ENCODE measurements around the gene DSCAM.

Gene DSCAM

DNA sequence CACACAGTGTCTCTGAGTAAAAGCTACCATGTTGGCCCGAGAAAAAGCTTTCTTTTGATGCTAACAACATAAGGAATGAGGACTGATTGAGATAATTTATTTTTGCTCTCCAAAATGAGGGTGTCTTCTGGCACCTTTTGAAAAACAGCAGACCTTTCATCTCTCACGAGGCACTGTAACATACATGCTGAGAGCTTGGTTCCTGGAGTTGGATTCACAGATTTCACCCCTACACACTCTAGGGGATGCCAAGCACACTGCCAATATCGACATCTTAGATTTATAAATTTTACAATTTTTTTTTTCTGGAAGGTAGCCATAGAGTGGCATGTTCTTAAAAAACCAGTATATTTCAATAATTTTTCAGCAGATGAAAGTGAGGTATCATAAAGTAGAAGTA lies 408.3 kb downstream of the DSCAM start:
- no peak for DNase-seq

DNA sequence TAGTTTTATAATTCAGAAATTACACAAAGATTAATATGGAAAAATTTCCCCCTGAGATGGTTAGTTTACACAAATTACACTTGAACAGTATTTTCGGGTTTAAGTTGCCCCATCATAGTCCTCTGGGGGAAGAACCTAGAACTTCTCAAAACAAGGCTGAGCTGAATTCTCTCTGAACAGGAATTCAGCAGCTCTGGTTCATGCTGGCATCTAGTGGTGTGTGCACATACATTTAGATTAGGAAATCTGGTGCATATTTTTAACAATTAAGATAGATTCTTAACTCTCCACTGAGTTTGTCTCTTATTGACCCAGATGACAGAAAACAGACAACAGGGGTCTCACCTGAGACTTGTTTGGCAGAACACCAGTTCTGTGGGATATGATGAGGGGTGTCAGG lies 410.7 kb downstream of the DSCAM start:
- no peak for DNase-seq

DNA sequence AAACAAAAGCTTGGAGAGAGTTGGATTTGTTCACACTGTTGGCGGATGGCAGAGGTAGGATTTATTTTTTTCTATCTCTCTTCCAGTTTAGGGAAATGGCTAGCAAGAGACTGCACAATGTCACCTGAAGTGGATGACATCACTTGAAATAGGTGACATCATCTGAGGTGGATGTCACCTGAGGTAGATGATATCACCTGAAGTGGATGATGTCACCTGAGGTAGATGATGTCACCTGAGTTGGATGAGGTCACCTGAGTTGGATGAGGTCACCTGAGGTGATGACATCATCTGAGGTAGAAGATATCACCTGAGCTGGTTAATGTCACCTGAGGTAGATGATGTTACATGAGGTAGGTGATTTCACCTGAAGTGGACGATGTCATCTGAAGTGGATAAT lies 413.4 kb downstream of the DSCAM start:
- DNase-seq = no peak

DNA sequence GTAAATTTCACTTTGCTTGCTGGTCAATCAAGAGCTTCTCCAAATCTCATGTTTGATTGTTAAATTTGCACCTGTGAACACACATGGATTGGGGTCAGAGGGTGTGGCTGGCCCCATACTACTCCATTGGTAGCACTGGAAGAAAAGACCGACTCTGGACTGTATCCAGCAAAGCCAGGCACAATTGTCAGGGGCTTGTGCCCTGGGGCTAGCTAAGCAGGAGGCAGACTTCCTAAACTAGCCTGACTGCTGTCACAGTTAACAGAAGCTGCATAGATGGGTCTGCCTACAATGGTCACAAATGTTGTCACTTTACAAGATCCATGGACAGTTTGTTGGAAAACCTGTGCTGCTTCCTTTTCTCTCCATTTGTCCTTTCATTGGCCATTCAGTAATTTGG lies 421.0 kb downstream of the DSCAM start:
- DNase-seq = no peak

DNA sequence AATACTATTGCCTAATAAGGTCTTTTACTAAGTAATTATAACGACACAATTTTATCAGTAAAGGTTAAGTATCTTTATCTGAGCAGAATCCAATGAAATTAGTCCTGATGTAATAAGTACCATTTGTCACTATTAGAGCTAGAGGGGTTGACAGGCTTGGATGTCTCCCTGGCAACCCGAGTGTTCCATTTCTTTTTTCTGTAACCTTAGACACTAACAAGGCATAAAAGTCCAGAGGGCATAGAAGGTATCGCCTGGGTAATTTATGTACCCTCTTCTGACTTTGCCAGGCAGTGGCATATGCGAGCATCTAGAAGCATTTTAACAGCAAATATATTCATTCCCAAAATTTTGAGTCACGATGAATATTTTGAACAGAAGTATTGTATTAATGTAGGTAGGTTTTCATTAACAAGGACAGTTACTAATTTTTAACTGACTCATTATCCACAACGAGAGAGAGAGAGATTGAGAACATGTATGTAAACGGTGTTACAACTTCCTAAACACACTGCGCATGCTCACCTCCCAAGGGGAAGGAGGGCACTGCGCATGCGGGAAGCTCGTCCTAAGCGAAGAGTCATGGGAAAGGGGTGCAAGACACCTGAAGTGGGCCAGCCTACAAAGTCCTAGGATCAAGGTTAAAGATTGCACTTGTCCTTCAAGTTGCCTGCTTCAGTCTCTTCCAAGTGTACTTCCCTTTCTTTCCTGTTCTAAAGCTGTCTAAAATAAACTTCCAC lies 423.9 kb downstream of the DSCAM start:
- DNase-seq = no peak

DNA sequence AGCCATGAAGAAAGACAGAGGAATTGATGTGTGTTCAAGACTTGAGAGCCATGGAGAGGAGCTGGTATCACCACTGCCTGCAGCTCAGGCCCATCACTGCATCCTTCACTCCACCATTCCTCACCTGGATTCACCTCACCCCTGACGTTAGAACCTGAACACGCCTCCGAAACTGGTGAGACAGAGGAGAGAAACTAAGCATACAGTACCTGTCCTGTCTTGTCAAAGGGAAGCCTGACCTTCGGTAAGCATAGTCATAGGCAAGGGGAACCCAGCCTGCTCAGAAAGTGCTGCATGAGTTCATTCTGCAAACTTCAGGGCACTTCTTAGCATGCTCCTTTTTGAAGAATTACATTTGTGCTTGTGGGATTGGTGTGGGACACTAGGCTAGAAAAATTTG lies 425.8 kb downstream of the DSCAM start:
- DNase-seq = no peak

DNA sequence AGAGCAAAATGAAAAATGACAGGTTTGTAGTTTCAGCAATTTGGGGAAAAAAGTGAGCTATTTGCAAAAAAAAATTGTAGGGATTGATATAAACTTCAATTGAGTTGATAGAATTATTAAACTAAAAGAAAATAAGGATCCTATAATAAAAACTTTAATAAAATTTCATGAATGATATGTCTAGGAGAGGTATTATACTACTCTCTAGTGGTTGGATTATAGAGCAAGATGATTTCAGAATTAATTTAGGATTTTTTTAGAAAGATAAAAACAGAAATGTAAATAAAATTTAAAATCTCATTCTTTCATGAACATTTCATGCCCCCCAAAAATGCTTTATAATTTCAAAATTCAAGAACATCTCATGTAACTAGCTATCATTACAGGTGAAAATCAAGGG lies 430.4 kb downstream of the DSCAM start:
- no peak for DNase-seq

DNA sequence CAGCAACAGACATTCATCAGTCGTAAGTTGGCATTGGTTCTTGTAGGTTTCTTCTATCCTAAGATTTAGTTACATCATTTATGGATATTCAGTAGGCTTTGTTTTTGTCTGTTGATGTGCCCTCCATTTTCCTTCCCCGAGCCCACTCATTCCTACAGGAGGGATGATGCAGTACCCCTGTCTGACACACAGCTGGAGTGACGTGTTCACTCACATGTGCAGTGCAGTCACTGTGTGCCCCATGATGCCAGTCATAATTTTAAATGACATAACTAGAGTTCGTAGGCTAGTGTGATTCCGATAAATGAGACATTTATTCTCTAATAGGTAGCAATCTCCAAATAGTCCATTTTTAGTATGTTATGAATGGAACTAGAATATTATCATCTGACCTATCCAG lies 438.4 kb downstream of the DSCAM start:
- no peak for DNase-seq

DNA sequence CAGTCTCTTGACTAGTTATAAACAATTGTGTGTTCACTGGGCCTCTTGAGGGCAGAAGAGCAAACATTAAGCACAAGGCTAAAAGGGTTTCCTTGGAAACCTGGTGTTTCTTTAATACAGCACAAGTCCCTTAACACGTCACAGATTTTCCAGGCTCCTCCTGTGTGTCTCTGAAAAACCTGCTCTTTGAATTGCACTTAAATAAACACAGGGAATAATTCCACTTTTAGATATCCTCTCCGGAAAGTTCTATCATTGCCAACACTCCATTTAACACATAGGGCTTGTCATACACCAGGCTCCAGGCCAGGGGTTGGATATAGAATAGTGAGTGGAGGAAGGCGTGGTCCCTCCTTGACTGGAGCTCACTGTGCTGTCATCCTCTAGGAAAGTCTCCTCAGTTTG lies 442.6 kb downstream of the DSCAM start:
- no peak for DNase-seq

DNA sequence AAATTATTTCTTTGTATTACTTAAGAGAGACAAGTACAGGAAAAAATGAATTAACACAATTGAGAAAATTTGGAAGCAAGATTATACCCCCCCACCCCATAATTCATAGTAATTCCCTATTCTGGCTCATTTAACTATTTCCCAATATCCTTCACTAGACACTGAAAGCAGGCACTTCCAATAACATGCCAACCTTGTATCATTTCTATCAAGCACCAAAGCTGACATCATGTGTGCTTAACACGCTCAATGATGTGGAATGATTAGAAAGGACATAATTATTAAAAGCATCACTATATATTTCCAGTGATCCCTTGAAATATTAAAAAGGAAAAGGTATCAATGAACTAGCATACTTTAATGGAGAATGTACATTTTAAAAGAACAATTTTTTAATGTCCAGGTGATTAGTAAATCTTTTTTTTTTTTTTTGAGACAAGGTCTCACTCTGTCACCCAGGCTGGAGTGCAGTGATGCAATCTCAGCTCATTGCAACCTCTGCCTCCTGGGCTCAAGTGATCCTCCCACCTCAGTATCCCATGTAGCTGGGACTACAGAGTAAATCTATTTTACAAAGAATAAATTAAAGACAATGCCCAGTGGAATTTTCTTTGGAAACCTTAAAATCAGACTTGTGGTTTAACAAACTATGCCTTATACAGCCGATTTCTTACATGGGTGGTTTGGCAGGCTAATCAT lies 443.9 kb downstream of the DSCAM start:
- DNase-seq = no peak

DNA sequence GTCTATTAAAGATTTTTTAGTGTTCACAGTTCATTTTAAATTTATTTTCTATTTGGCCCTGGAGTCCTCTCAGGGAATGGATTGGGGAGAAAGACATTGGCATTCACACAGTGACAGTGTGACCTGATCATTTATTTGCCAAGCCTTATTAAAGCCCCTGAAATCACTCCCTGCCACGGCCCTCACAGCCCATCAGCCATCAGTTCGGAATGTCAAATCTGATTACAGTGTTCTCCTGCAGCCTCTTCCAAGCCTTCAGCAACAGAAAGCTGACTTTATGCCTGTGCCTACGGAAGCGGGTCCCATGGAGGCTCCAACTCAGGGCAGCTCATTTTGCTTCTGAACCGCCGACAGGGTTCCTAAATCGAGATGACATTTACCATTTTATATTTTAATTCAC lies 451.2 kb downstream of the DSCAM start:
- no peak for DNase-seq

DNA sequence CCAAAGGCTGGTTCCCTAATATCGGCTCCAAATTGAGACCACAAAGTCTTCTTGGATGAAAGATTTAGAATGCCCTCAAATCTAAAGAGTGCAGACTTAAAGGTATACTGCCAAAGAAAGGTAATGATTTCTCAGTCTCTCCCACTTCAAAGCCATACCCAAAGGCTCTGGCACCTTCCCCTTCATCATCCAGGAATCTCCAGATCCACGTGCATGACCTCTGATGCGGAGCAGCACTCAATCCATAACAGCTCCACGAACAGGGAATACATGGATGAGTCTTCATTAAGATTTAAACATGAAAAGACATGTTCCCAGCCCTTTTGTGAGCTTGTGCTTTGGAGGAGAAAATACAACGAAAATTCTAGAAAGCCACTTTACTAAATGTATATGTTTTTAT lies 453.9 kb downstream of the DSCAM start:
- DNase-seq = no peak

DNA sequence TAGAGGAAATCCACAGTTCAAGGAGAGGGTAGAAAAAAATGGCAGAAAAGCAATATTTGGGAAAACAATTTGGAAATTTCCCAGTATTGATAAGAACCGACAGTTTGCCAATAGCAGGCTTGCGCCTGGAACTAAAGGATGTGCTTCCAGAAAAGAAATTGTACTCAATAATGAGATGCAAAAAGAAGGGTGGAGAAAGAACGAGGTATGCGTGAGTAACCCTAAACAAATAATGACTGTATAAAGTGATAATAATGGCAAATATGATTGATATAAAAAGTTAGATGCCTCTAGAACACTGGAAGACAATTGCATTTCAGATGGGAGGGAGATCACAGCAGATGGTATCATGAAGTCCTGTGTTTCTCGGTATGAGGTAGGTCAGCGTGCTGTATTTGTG lies 458.9 kb downstream of the DSCAM start:
- DNase-seq = no peak

DNA sequence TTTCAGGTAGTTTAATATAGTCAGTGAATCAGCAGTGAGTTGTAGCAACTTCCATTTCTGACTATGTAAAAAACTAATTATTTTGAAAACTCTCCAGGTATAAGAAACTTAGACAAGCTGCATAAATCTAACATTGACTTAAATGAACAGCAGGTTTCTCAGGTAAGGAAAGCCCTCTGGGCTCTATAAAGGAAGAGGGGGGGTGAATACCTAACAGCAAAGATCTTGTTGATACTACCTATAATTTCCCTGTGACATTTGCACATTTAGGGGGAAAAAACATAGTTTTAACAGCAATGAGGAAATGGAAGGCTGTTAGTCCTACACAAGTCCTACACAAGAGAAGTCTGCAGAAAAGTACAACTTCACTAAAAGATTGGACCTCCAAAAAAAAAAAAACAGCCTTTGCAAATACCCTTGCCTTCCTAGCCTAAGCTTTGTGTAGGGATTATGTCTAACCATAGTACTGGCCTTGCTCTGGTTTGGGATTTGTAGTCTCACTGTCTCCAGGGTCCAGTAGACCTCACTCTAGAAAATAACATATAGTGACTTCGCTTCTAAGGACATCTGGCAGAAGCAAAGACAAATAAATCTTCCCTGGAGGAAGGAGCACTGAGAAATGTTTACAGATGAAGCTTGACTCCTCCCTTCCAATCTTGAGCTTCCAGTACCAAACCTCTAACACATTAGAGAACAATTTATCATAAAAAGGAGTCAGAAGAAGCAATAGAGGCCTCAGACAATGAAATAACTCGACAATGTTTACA lies 459.8 kb downstream of the DSCAM start:
- DNase-seq = no peak

DNA sequence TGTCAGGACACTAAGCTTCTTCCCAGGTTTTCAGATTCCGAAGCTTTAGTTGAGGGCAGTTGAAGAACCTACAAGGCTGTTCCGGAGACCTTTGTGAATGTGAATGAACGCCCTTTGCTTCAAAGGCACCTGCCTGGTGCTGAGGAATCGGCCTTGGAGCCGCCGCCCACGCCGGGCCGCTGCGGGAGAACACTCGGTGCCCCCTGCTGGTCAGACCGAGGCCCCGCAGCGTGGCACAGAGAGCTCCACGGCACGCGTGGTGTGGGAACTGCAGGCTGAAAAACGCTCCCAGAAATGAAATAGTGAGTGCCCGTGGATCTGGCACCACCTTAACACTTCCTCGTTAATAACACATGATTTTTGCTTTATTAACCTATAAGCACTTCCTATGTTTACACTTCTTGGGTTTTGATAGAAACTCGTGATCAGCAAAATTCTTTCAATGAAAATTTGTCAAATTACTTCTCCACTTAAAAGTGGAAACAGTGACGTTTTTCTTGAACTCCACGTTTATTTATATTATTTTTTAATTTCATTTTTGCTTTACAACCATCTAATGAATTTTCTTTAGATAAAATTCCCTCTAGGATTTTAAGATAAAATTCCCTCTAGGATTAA lies 460.6 kb downstream of the DSCAM start:
- peak; percentile 45 for DNase-seq

DNA sequence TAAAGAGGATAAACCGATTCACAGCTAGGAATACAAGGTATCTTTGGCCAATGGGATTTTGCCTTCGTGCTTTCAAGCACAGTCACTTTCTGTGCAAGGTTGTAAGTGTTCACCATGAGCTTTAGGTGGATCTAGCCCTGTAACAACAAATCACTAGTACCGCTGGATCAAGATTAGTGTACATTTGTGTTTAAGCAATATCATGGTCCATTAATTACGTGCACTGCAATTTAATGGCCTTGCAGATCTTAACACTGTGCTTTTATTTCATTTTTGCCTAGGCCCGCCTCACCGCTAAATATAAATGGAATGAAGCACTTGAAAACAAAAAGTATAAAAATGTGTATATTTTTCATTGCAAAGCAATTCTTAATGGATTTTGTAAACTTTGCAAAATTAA lies 461.1 kb downstream of the DSCAM start:
- no peak for DNase-seq

DNA sequence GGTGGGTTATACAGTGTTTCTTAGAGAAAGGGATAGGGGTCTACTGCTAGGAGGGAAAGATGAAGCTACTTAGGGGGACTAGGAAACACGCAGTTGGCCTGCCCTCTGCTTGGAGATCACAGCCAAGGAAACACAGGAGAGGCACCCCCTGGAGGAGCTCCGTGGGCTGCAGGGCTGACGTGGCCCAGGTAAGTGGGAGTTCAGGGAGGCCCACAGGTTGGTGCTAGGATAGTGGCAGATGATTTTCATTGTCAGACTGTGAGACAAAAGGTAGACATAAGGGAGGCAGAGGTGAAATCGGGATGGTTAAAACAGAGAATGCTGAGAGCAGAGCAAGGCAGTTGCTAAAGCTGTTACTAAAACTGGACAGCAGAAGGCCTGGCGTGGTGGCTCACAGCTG lies 463.0 kb downstream of the DSCAM start:
- no peak for DNase-seq

DNA sequence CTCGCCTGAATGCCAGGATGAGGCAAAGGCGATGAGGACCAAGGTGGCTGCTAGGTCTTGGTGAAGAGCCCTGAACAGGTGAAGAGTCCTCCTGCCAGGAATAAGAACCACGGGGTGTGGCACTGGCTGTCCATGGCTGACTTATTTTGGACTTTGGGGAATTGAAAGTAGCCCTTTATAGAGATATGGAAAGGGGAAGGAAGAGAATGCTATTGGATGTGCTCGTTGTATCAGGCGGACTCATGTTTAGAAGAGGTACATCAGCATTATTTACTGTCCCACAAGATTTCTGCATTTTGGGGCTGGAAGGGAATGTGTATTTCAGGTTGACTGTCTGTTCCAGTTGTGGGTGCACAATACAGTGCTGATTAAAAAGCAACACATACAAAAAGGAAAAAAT lies 465.8 kb downstream of the DSCAM start:
- DNase-seq = no peak

DNA sequence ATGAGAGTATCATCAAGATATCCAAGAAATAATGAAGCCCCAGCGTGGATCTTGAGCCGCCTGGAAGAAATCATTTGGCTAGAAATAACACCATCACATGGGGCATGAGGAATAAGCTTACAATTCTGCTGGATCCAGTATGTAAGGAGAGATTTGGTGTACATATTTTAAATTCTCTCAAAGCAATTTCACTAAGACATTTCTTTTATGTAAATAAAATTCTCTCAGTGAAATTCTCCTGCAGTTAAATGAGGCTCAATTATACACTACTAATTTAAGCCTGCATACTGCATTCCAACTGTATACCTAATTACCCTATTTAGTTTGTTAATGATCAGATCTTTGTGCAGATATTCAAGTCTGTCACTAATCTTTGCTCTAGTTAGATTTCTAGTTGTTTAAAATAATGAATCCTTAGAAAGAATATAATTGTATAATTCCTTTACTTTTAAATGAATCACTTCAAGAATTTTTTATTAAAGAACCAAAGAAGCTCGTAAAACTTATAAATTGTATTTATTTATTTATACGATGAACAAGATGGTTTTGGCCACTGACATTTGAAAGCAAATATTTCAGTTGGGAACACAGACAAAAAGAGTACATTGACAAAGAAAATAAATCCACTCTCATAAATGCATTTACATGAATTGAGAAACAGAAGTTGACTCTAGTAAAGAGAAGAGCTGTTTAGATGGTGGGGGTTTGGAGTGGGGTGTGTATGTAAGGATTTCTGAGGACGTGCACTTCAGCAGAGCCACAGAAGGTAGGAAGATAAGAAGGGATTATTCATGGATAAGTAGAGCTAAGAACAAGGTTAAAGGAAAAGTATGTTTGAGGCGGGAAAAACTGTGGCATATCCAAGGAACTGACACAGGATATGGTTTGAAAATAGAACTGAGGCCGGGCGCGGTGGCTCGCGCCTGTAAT lies 466.8 kb downstream of the DSCAM start:
- no peak for DNase-seq

DNA sequence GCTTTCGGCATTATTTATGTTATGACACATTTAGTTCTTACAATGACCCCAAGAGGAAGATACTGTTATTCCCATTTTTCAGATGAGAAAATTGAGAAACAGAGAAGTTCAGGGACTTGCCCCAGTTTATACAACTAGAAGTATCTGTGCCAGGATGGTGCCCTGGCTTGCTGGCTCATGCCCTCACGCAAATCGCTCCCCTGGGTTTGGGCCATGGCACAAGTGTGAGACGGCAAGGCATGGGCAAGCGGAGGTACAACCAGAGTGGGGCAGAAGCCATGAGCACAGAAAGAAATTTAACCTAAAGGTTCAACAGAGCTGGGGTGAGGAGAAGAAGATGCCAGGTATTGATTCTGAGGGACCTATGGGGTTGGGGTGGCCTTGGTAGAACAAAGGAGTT lies 469.8 kb downstream of the DSCAM start:
- DNase-seq = no peak

DNA sequence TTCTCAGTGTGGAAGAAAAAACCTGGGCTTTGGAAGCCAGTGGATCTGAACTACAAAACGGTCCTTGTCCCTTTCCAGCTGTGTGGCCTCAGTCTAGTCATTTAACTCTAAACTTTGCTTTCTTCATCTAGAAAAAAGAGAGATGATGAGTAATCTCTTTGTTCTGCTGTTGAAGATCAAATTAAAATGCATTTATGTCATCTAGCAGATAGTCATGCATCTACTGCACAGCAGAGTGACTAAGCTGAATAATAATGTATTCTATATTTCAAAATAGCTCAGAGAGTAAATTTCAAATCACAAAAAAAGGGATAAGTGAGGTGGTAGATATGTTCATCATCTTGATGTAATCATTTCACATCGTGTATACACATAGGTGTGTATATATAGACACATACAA lies 473.2 kb downstream of the DSCAM start:
- DNase-seq = no peak

DNA sequence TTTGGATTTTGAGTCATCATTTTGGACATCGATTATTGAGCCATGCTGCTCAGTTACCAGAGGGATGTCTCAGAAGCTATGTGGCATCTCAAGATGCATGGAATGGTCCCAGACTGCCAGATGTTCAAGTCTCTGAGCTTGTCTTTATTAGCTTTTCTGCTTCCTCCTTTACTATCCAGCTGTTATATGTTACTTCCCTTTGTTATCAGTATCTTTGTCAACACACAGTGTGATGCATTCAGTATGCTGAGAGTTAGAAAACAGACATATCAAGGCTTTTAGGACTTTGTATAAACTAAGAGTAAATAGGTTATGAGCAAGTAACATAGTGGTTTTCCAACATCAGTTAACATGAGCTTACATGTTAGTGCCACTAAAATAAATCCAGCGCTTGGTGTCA lies 474.5 kb downstream of the DSCAM start:
- no peak for DNase-seq

DNA sequence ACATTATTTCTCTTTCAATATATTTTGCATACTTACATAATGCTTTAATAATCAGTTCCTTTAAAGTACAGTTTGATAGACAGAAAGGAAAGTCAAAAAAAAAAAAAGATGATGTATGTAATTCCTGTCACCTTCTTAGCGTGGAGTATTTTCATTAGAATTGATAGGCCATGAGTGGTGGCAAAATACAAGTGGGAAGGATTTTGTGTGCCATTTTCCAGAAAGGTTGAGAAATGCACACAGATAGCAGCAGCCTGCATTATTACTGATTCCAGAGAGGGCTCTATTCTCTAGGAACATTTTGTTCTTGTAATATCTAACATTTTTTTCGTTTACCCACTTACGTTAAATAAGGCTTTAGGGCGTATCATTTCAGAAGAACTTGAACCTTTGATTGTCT lies 475.6 kb downstream of the DSCAM start:
- no peak for DNase-seq

All from stimulated activated CD4-positive, alpha-beta T cell treated with anti-CD3 and anti-CD28 coated beads, Interleukin-1b, Interleukin-23, amount 100 ng/mL, for 48 hours (primary cell).